T-helper 22 cell (primary cell): ENCODE results near the gene TSHZ2.
"Not testable (repeated sequence)": the region's sequence is repeated elsewhere in the genome, so short reads cannot be mapped to it uniquely, and the experiment has no call there.

Source experiments
- DNase-seq: peaks from one replicate; pipeline ENCODE4 v3.0.0-alpha.2; 2020; ENCODE audit warnings: low read depth

TSHZ2 gene

GRCh38 chr20:53512076-53512475 lies 539.9 kb downstream of the TSHZ2 start:
- no peak for DNase-seq

GRCh38 chr20:53513168-53513488 lies 541.0 kb downstream of the TSHZ2 start:
- no peak for DNase-seq

GRCh38 chr20:53513489-53514298 lies 541.5 kb downstream of the TSHZ2 start:
- no peak for DNase-seq

GRCh38 chr20:53515749-53516148 lies 543.6 kb downstream of the TSHZ2 start:
- DNase-seq, result no peak

GRCh38 chr20:53517146-53517545 lies 545.0 kb downstream of the TSHZ2 start:
- no peak for DNase-seq

GRCh38 chr20:53521421-53521820 lies 549.3 kb downstream of the TSHZ2 start:
- DNase-seq, result not testable (repeated sequence)

GRCh38 chr20:53522026-53522425 lies 549.9 kb downstream of the TSHZ2 start:
- DNase-seq, result no peak

- no peak for DNase-seq
Observed at GRCh38 chr20:53522696-53523095, 550.5 kb downstream of the TSHZ2 start.

- DNase-seq, result not testable (repeated sequence)
Observed at GRCh38 chr20:53523615-53524014, 551.5 kb downstream of the TSHZ2 start.

GRCh38 chr20:53524589-53525312 lies 552.6 kb downstream of the TSHZ2 start:
- DNase-seq, result no peak

- DNase-seq, result no peak
Observed at GRCh38 chr20:53527196-53527595, 555.0 kb downstream of the TSHZ2 start.

- DNase-seq, result no peak
Observed at GRCh38 chr20:53529658-53530057, 557.5 kb downstream of the TSHZ2 start.

- DNase-seq, result no peak
Observed at GRCh38 chr20:53530440-53530839, 558.3 kb downstream of the TSHZ2 start.

- DNase-seq, result not testable (repeated sequence)
Observed at GRCh38 chr20:53532654-53533312, 560.6 kb downstream of the TSHZ2 start.

- DNase-seq, result no peak
Observed at GRCh38 chr20:53533500-53533899, 561.3 kb downstream of the TSHZ2 start.

GRCh38 chr20:53534037-53534436 lies 561.9 kb downstream of the TSHZ2 start:
- no peak for DNase-seq

- no peak for DNase-seq
Observed at GRCh38 chr20:53535878-53536277, 563.7 kb downstream of the TSHZ2 start.

GRCh38 chr20:53536382-53536781 lies 564.2 kb downstream of the TSHZ2 start:
- not testable (repeated sequence) for DNase-seq

- no peak for DNase-seq
Observed at GRCh38 chr20:53539516-53539915, 567.4 kb downstream of the TSHZ2 start.
